ENCODE measurements around the gene TMEM106C.

TMEM106C gene

DNA sequence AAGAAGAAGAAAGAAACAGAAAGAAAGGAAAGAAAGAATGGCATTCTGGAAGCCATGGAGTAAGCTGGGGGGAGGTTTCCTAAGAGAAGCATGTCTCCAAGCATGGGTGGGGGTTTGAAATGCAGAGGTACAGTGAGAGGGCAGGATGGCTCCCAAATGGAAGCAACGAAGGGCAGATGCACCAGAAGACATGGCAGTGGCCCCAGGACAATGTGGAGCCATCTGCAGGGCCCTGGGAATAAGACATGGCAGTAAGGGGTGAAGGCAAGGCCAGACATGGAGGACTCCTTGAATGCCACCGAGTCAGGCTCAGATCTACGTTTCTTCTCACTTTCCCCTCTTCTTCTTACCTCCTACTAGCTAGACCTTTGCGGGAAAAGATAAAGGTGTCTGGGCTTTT is 45.6 kb downstream of the TMEM106C start:
- no peak for FAIRE-seq

GRCh38 chr12:48009471-48009870 is 46.1 kb downstream of the TMEM106C start:
- FAIRE-seq, result no peak

More for the DNA sequence above, 45.6 kb downstream of the TMEM106C start:
- DNase-seq (ENCODE audit: insufficient read length, low spot score), result no peak

DNA sequence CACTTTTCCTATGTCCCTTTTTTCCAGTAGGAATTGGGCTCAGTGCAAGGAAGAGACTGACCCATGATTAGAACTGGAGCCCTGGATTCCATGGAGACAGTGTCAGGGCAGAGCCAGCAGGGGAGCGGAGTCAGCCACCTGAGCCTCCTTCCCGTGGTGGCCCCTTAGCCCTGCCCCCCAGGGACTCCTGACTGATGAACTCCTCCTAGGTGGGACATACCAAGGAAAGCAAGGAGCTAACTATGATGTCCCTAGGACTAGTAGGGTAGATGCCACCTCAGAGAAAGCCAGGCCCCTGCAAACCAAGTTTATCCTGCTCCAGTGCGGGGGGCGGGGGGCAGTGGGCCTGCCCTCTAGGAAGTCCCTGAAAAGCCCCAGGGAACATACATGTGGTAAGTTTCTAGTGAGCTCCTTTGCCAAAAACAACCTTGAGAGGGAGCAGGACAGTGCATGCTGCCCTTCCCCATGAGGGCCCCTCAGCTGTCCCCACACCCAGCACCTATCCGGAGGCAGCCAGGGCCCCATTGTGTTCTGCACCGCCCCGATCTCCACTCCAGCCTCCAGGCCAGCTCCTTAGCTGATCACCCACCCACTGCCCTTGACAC is 47.1 kb downstream of the TMEM106C start:
- no peak for FAIRE-seq
- no peak for DNase-seq (ENCODE audit: insufficient read length, low spot score)

More at GRCh38 chr12:48009471-48009870, 46.1 kb downstream of the TMEM106C start:
- no peak for DNase-seq (ENCODE audit: insufficient read length, low spot score)

DNA sequence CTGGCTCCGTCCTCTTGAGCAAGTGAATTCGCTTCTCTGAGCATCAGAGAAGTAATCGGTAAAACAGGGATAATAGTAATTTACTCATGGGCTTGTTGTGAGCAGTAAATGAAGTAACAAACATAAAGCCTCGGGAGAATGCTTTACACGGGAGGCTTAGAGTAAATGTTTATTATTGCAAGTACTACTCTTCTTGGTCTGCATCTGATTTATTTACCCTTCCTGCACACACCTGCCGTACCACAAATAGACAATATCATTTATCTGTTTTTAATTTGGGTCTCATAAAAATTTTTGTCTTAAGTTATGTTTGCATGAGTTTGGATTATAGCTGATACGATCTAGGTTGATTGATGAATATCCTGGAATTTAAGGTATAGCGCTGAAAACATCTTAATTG is 48.7 kb downstream of the TMEM106C start:
- no peak for DNase-seq (ENCODE audit: insufficient read length, low spot score)
- FAIRE-seq, result no peak

DNA sequence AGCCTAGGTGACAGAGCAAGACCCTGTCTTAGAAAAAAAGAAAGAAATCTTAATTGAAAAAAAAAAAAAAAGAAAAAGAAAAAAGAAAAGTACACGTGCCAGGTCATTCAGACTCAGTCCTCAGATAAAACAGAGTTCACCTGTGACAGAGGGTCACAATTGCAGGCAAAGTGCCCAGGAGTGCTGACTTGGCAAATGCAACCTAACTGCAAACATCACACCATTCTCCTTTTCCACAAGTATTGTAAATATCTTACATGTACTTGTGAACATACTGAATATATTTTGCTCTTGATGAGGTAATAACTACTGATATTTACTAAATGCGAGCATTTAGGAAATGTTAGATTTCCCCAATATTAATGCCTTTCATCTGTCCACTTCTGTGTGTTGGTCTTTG is 49.9 kb downstream of the TMEM106C start:
- no peak for DNase-seq (ENCODE audit: insufficient read length, low spot score)
- FAIRE-seq, result no peak

- FAIRE-seq (no peak), DNase-seq (ENCODE audit: insufficient read length, low spot score) (no peak)
Measured at GRCh38 chr12:48015129-48015528, 51.7 kb downstream of the TMEM106C start.

GRCh38 chr12:48015954-48016353 is 52.6 kb downstream of the TMEM106C start:
- FAIRE-seq (no peak), DNase-seq (ENCODE audit: insufficient read length, low spot score) (no peak)

DNA sequence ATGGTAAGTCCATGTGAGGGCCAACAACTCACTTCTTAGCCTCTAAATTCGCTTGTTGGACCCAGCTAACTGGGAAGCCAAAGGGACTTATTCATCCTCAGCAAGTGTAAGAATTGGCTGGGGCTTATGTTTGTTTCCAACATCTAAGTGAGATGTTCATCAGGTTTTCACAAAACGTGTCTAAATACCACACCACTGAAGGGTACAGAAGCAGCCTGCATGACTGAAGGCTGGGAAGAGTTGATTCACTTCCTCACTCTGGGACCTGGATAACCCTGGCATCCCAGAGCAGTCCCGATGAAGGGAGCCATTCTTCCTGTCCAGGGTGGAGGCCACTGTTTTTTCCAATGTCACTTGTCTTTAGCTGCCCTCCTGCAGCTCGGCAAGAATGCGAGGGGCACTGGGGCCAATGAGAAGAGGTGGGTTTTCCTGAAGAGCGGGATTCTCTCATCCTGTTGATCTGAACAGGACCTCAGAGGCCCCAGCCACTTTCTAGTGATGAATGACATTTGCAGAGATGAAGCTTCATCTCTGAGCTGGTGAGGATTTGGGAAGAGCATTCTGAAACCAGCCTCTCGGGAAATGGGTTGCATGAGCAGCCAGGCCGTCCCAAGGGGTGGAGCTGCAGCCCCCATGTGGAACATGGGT is 53.1 kb downstream of the TMEM106C start:
- FAIRE-seq (no peak), DNase-seq (ENCODE audit: insufficient read length, low spot score) (no peak)

DNA sequence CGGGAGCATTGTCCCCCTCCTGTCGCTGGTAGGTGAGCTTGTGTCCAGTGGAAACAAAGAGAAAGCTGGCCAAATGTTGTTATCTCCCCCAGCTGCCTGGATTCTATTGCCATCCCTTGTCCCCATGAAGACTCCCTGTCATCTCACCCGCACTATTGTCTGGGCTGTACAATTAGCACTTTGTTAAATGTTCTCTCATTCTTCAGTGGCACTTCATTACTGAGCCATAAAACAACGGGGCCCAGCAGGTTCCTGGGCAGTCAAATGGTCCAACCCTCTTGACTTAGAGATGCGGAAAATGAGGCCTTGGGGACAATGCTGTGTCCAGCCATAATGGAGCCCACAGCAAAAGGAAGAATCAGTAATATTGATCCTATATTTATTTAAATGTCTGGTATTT is 54.1 kb downstream of the TMEM106C start:
- FAIRE-seq, result no peak

GRCh38 chr12:48017921-48018617 is 54.7 kb downstream of the TMEM106C start:
- FAIRE-seq (no peak), DNase-seq (ENCODE audit: insufficient read length, low spot score) (no peak)

More for the DNA sequence above, 54.1 kb downstream of the TMEM106C start:
- DNase-seq (ENCODE audit: insufficient read length, low spot score), result no peak
